Measurements from ENCODE around the gene MCRIP2.

DNA sequence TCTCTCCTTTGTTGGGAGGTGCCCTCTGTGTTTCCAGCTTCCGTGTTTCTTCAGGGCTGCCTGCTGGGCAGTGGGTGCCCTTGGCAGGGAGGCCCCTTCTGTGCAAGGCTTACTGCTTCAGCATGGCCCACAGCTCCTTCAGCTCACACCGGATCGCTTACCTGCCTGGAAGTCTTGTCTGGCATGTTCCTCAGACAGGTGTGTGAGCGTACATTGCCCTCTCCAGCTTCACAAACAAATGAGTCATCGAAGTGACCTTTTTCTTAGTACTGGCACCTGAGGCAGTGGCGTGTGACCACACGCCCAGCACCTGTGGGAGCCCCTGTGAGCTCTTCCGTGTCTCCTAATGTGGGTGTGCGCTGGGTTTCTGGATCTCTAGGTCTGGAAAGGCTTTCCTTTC, 48.2 kb upstream of the MCRIP2 start:
- TF ChIP-seq CTCF (IDR thresholded peaks at IDR 0.05) (no peak), ZFX (IDR thresholded peaks at IDR 0.05; ENCODE audit: borderline replicate concordance) (no peak)

Data from 22Rv1 (cell line).